HG03039 (cell line): ENCODE results near the gene LOXL1.

Source experiments
- ATAC-seq: cut with Tn5 transposase; IDR thresholded peaks from one replicate; pipeline ENCODE4 v1.9.1; 2021; ENCODE audit warnings: mild to moderate bottlenecking, moderate library complexity; ENCODE audit not compliant: unreplicated experiment

The LOXL1 gene

DNA sequence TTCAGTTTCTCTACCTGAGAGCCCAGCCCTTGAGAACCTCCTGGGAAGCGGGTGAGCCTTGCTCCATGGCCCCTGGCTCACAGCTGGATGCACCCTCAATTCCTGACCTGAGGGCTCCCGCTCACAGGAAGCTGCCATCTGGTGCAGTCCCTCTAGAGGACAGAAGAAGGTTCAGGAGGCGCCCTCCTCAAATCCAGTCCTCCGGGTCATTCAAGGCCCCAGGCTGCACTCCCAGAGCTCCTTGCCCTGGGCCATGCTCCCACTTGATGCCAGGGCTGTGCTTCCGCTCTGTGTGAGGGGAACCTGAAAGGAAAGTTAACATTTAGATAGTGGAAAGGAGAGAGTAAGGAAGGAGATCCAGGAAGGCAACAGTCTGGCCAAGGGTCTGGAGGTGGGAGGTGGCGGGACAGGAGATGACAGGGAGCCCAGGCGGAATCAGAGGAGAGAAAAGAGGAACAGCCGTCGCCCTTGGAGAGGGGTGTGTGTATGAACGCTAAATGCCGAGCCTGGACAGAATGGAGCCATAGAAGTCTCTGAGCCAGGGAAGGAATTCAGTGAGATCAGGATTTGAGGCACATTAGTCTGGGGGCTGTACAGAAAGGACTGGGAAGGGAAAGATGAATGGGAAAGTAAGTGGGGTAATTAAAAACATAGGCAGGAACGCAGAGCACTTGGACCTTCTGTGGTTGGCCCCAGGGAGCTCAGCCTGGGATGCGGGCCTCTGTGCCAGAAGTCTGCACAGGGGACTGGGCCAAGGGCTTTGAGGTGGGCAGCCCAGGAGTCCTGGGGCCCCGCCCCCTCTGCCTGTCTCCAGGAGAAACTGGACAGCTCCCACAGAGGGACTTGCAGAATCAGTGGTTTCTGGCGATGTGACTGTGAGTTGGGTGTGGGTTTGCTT, 26.8 kb upstream of the LOXL1 start:
- no peak for ATAC-seq

DNA sequence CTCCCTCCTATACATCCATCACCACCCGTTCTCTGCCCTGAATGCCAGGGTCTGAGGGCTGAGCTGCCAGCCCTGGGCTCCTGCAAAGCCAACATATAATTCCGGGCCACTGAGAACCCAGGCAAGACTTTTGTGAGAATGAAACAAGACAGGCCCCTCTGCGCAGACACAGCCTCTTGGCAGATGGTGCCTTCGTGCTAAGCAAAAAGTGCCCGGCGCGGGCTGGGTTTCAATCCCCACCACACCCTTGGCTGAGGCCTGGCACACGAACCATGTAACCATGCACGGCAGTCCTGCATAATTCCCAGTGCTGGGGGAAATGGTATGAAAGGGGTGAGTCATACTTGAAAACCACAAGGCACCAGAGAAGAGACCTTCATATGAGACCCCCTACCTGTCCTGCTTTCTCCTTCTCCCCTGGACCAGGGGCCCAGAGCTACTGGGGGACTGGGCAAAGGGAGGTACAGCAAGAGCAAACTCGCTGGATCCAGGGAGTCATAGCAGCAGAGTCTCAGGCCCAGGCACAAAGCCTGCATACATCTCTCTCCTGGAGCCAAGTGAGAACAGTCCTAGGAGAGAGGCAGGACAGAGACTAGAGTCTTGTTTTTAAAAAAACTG, 26.1 kb upstream of the LOXL1 start:
- ATAC-seq, result no peak

DNA sequence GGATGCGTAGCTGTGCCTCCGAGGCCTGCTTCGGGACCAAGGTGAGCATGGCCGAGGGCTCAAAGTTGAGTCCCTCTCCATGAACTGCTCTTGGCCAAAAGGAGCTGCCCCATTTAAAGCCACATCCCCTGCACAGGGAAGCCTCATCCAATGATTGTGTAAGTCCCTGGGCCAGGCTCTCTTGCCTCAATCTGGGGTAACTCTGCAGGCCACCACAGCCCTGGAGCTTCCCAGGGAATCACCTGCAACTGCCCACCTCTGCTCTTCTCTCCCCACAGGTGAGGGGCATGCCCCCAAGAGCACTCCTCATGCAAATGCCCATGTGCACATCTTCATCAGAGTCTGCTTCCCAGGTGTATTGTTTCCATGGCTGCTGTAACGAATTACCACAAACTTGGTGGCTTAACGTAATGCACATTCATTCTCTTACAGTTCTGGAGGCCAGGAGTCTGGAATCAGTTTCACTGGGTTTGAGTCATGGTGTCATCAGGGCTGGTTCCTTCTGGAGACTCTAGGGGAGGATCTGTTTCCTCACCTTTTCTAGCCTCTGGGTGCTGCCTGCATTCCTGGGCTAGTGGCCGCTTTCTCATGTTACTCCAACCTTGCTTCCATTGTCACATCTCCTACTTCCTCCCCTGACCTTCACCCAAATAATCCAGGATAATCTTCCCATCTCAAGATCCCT, 25.0 kb upstream of the LOXL1 start:
- ATAC-seq, result no peak

DNA sequence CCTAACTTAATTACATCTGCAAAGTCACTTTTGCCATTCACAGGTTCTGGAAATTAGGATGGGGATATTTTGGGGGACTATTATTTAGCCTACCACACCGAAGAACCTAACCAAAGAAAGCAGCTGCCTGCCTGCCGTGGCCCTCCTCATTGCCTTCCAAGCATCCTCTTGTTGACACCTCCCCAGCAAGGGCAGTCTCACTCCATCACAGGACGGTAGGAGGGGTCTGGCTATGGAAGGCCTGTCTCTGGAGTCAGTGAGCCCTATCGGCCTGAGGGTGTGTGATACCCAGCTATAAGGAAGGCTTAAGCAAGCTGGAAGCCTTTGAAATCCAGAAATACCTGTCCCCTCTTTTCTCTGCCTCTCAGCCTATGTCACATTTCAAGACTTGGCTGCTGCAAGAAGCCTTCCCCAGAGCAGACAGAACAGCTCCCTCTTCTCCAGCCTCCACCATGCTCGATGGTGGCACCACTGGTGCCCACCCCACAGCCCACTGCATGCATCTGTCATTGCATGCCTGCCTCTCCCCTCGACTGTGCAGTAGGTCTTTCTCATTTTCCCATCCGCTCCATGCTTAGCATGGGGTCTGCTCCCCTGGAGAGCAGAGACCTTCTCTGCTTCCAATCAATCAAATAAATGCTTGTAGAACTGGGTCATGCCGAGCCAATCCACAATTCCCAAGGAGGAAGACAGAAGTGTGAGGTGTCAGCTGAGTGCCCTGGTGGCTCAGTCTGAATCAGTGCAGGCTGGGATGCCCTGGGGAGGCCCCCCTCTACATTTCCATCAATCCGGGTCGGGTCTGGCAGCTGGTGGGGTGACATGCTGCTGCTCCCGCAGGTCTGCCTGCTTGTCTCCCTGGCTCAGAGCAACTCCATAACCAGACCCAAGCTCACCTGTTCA, 23.9 kb upstream of the LOXL1 start:
- no peak for ATAC-seq

DNA sequence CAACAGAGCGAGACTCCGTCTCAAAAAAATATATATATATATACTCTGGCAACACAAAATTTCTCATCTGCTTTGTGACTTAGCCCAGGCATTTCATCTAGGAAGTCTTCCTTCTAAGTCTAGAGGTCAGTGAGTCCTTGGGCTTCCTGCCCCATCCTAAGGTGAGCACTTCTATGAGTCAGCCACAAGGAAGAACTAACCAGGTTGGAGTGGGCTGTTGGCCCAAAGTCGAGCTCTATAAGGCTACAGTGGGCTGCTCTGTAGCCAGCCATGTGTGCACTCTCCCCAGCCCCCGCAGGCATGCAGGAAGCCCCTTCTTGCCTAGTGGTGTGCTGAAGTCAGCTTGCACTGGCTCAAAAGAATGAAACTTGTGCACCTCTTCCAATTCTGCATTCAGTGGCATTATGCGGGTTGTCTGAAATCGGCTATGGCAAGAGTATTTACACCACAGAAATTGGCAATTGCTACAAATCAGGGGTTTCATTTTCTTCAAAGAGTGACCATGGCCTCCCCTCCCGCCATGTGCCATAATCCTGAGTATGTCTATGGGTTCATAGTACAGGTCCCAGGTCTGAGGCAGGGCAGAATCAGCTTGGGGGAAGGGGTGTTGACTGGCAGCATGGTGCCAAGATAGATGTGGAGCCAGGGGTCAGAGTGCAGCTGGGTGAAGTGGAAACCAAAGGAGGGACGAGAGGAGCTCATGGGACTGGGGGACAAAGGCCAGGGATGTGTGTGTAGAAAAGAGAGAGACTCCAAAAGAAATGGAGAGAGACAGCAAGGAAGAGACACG, 22.0 kb upstream of the LOXL1 start:
- ATAC-seq, result no peak

DNA sequence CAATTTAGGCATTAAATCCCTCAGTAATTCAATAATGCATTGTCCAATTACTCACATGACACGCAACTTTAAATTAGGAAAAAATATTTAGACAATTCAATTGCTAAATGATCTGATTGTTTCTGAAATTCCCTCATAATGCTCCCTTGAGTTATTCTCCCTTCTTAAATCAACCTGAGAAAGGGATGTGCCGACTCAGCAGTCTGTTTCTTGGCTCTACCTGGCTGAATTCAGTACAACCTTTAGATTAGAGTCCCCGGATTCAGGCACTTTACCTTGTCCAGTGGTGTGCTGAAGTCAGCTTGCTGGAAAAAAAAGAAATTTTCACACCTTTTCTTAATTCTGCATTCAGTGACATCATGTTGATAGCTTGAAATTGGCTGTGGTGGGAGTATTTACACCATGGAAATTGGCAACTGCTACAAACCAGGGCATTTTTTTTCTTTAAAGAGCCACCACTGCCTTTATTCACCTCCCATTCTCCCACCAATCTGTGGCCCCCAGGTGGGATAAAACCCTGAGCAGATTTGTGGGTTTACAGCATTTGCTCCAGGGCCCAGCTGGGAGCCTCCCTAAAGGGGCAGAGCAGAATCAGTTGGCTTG, 20.9 kb upstream of the LOXL1 start:
- ATAC-seq, result no peak

DNA sequence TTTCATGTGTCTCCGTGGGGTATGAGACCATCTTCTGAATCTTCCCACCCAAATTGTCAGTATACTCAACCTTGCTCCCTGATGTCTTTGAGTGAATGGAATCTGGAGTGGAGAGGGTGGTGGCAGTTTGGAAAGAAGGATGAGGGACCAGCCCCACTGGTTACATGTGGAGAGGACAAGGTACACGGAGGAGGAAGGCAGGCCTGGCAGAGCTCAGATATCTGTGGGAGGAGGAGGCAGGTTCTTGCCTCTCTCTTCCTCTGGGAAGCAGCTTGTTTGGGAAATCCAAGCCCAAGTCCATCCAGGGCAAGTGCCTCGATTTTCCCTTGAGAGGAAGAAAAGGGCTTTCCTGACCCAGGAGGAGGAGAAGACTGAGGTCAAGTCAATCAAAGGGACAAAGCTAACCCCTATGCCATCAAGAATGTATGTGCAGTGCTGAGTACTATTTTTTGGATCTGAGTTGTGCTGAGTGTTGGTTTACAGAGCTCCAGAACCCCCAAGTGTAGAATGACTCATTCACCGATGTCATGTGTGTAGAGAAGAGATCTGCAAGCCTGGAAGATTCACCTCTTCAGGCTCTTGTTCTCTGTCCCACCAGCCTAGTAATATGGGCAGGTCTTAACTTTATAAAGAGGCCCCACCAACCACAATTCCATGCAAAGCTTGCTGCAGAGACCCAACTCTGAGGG, 19.8 kb upstream of the LOXL1 start:
- ATAC-seq, result no peak

DNA sequence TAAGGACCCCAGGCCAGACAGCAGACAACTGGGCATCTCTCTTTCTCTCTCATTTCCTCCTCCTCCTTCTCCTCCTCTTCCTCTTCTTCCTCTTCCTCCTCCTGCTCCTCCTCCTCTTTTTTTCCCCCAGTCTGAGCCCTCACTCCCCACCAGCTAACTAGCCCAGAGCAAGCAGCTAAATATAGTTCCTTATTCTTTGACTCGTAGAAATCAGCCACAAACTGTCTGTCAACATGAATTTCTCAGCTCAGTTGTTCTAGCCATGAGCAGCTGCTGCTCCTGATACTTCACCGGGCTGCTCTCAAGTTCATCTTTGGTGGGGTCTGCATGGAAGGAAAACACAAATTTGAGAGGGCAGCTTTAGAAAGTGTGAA, 19.2 kb upstream of the LOXL1 start:
- ATAC-seq, result no peak

DNA sequence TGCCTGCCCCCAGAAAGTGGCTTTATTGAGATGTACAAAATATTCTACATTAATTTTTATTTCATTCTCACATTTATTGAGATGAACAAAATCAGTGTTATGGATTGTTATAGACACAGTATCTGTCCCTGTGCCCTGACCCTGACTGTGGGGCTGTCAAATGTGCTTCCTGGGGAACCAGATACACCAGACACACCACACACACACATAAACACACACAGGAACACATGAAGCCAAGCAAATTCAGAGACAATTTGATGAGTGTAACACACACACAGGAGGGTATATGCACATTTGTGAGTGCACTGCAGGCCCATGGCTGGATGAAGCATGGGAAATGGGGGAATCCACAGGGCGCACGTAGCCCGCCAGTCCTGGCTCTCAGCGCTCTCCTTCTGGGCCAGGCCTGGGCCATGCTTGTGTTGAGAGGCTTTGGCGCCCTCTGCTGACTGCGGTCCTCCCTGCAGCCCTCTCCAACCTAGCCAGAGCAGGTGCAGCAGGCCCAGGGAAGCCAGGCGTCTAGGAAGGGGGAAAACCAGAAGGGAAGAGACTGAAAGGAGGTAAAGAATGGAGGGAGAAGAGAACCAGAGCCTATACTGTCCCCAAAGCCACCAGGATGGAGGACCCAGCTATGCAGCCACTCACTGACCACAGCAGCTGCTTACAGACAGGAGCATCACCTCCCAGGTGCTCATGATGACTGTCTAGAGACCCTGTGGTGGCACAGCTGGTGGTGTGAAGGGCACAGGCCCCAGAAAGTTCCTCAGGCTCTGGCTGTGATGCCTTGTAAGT, 18.0 kb upstream of the LOXL1 start:
- ATAC-seq, result no peak

DNA sequence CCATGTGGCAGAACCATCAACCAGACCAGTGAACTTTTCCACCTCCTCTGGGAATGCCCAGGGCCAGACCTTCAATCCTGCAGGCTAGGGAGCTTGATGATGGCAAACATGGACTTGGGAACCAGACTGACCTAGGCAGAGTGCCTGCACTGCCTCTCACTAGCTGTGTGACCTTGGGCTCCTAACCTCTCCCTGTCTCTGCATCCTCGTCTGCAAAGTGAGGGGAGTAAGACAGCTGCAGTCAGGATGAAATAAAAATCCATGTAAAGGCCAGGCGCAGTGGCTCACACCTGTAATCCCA, 17.5 kb upstream of the LOXL1 start:
- ATAC-seq, result no peak

DNA sequence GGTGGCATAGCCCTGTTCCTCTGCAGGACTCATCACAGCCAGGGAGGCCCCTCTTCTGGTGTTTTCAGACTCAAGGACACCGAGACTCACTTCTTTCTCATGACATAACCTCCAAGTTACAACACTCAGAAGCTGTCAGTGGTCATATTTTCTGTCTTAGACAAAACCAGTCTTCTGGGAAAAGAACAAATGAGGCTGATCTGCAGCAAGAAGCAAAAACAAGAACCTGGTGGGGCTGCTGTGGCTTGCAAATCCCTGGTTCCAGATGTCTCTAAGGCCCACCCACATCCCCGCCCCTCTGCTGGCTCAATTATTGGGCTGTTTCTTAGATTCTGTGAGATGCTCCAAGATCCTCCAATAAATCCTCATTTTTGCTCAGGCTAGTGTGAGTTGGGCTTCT, 16.6 kb upstream of the LOXL1 start:
- ATAC-seq, result no peak

DNA sequence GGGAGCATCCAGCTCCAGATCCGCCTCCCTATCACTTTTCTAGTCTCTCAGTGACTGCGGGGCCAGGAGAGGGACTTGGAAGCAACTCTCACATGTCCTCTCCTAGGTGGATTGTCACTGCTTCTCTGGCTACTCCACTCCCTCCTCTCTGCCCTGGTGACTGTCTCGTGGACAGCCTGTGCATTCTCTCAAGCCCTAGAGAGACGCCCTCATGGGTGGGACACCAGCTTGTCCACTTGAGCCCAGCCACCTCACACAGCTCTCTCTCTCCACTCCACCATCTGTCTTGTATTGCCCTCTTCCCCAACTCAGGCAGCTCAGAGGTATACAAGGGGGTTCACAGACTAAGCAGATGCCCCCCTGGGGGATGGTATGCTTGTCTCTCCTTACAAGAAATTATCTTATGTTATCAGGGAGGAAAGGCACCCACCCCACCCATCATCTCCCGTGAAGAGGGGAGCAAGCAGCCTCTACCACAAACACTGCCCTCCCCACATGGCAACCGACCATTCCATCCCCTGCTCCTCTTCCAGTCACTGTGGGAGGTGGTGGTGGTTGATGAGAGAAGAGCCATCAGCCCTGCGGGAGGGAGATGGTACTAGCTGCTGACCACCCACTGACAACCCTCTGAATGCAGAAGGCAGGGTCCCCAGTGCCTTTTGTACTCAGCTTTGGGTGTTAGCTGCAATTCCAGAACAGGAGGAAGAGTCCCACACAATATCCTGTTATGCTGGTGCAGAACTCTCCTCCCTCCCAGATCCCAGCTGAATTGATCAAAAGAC, 15.5 kb upstream of the LOXL1 start:
- no peak for ATAC-seq

DNA sequence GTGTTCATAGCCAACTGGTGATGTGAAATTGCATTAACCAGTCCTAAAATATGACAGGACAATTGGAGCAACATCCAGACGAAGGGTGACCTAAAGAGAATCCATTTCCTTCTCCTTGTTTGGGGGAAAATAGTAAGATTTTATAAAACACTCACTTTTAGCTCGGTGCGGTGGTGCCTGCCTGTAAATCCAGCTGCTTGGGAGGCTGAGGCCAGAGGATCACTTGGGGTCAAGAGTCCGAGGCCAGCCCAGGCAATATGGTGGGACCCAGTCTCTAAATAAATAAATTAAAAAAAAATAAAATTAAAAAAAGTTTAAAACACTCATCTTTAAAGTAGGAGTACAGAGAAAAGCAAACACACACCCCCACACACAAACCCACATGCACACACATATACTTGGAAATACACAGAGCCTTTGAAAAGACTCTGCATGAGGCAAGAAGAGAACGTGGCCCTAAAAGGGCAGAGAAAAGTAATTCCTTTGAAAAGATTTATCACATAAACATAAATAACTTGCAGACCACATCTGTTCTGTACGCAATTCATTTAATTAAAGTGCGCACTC, 14.1 kb upstream of the LOXL1 start:
- no peak for ATAC-seq

DNA sequence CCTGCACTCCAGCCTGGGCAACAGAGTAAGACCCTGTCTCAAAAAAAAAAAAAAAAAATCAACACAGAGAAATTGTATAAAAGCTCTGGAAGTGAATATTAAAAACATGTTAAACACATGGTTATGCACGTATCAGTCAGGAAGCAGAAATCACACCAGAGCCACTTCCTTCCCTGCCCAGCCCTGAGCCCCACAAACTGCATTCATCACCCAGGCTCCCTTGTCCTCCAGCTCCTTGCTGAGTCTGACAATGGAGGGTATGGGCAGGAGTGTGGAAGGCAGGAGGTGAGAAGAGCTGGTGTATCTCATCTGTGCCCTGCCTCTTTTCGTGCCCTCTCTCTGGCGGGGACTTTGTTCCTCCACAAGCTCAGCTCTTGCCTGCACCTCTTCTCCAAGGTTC, 12.1 kb upstream of the LOXL1 start:
- ATAC-seq, result no peak

DNA sequence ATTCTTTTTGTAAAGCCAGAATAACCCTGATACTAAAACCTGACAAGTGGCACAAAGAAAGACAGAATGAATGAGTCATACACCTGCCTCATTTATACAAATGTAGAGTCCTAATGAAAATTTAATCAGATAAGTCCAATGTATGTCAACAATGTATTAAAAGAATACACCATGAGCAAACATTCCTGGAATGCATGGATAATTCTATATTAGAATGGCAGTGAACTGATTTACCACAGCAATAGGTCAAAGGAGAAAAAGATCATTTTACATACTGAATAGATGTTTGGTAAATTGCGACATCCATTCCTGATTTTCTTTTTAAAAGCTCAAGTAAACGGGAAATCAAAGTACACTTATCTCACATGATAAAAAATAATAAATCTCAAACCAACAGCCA, 11.2 kb upstream of the LOXL1 start:
- ATAC-seq, result no peak

DNA sequence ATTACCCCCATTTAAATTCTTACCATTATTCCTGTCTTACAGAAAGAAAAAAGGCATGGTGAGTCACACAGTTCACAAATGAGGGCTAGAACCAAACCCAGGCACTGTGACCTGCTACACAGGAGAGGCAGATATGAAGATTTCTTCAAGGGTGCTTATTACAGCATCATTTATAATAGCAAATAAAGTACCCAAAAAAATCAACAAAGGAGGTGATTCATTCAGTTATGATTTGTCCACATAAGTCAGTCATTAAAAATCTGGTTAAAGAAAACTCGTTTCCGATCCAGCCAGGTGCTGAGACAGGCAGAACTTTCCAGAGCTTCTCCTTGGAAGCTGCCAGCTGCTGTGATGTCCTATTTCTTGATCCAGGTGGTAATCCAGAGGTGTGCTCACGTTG, 7.5 kb upstream of the LOXL1 start:
- ATAC-seq, result no peak

DNA sequence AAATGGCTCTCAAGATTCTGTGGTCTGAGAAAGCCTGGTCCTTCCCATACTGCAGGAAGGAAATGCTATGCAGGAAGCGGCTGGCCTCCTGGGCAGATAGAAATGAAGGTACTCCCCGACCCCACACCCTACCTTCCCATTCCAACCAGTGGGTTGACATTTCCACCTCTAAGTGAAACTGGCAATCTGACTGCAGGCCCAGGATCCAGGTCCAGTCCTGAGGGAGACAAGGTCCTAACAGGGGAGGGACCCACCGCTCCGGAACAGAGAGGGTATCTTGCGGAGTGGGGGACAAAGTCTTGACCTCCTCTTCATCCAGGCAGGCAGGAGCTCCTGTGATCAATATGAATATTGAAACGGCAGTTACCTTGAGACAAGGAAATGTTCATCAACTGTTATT, 6.6 kb upstream of the LOXL1 start:
- no peak for ATAC-seq
